Stimulated activated CD8-positive, alpha-beta memory T cell treated with anti-CD3 and anti-CD28 coated beads, Interleukin-15, amount 100 ng/mL, for 24 hours (primary cell): ENCODE measurements around the gene NAT9.

Experiments
- DNase-seq: peaks from one replicate; pipeline ENCODE4 v3.0.0-alpha.2; 2020; ENCODE audit warnings: low read depth

NAT9 gene

DNA sequence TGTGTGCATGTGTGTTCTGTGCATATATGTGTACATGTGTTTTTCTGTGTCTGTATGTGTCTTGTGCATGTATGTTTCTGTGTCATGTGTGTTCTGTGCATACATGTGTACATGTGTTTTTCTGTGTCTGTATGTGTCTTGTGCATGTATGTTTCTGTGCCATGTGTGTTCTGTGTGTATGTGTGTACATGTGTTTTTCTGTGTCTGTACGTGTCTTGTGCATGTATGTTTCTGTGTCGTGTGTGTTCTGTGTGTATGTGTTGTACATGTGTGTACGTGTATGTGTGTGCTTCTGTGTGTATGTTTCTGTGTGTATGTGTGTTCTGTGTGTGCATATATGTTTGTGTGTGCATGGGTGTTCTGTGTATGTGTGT, 47.5 kb downstream of the NAT9 start:
- no peak for DNase-seq

DNA sequence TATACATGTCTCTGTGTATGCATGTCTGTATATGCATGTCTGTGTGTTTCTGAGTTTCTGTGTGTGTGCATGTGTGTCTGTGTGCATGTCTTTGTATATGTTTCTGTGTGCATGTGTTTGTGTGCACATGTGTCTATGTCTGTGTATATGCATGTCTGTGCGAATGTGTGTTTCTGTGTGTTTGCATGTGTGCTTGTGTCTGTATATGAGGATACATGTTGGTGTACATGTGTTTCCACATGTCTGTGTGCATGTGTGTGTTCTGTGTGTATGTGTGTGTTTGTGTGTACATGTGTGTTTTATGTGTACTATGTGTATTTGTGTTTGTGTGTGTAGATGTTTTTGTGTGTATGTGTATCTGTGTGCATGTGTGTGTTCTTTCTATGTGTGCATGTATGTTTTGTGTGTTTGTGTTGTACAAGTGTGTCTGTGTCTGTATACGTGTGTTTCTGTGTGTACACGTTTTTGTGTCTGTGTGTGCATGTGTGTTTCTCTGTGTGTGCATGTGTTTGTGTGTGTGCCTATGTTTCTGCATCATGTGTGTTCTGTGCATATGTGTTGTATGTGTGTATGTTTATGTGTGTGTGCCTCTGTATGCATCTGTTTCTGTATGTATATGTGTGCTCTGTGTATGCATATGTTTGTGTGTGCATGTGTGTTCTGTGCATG, 48.0 kb downstream of the NAT9 start:
- DNase-seq, result no peak

DNA sequence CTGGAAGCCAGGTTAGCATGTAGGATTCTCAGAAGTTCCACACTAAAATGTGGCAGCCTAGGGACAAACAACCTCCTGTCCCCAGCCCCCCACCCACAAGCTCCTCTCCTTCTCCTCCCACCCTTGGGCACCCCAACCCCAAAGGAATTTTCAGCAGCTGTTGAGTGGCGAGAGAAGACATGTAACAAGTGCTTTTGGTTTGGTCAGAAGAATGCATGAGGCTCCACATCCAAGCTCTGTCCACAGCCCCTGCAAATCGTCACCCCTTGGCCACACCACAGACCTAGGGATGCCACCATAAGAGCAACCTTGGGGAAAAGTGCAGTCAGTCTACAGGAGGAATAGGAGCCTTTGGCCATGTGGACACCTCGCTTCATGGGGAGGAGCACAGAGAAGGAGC, 51.0 kb downstream of the NAT9 start:
- no peak for DNase-seq

DNA sequence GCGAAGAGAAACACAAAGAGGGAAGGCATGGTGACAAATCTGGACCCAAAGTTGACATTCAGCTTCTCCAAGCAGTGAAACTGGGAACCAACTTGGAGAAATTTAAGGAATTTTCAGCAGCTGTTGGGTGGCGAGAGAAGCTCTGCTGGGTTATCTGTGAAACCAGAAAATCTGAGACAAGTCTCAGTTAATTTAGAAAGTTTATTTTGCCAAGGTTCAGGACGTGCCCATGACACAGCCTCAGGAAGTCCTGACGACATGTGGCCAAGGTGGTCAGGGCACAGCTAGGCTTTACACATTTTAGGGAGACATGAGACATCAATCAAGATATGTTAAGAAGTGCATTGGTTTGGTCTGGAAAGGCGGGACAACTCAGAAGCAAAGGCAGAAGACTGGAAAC, 52.3 kb downstream of the NAT9 start:
- no peak for DNase-seq

DNA sequence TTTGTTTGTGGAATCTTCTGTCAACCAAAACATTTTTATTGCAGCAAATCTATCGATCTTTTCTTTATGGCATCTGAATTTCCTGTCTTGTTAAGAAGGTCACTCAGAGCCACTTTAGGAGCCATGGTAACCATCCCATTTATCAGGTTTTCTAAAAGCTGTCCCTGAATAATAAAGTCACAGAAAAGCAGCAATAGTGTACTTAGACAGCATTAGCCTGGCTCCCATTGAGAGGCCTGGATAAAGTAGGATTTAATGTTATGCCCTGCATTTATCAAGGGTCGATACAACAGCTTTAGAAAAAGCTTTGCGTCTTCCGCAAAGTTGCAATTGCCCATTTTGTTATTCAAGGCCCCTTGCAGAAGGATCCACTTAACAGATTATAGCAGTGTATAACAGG, 53.4 kb downstream of the NAT9 start:
- DNase-seq, result no peak
